ENCODE results near the gene MAP2.

DNA sequence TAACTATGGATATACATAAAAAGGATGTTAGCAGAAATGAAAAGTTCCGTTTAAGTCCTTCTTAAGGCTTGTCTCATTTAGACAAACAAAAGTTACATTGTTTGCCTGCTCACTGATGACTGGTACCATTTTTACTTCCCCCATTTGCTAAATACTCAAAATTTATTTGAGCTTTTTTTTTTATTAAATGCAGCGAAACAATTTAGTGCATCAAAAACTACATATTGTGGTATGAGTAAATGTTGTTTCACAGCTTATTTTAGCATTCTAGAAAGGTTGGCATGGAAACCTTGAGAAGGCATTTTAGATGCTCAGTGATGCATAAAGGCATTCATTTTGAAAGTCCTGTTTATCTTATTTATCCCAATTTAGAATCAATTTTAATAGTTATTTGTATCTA is 100.0 kb downstream of the MAP2 start:
- no peak for TF ChIP-seq TAF1 (IDR thresholded peaks at IDR 0.05; ENCODE audit: borderline replicate concordance, low read depth, low read length)
- TF ChIP-seq POLR2A (IDR thresholded peaks at IDR 0.05; ENCODE audit: low read depth, low read length): no peak
